Neural progenitor cell (in vitro differentiated cells): Measurements from ENCODE around the gene TXNDC9. TPM values are rescaled to one million over a fixed set of nuclear protein-coding genes. Genes with fewer than 3 reads are reported as not detected.

Experiments used
- DNase-seq: peaks from one replicate; pipeline ENCODE4 v3.0.0-alpha.2; 2016; ENCODE audit warnings: low spot score
- H2AFZ ChIP-seq: fragments of 200-600 bp; sonication (generic); replicated peaks from 2 replicates; pipeline ENCODE4 v1.6.1; 2016; ENCODE audit warnings: antibody characterized with exemption
- H3F3A ChIP-seq: fragments of 200-600 bp; sonication (generic); 2 replicates; pipeline ENCODE4 v1.6.1; 2016; ENCODE audit warnings: antibody characterized with exemption, low read depth
- H3K27ac ChIP-seq: fragments of 200-600 bp; sonication (generic); 2 replicates; pipeline ENCODE4 v1.5.1; 2016; ENCODE audit warnings: mild to moderate bottlenecking
- H3K27me3 ChIP-seq: fragments of 200-600 bp; sonication (generic); 2 replicates; pipeline ENCODE4 v1.6.1; 2016; ENCODE audit warnings: mild to moderate bottlenecking, moderate library complexity
- H3K36me3 ChIP-seq: fragments of 200-600 bp; sonication (generic); 2 replicates; pipeline ENCODE4 v1.5.1; 2016
- H3K4me1 ChIP-seq: fragments of 200-600 bp; sonication (generic); 2 replicates; pipeline ENCODE4 v1.6.1; 2016; ENCODE audit warnings: mixed run types
- H3K4me2 ChIP-seq: fragments of 200-600 bp; sonication (generic); 2 replicates; pipeline ENCODE4 v1.6.1; 2016
- H3K4me3 ChIP-seq: fragments of 200-600 bp; sonication (generic); 2 replicates; pipeline ENCODE4 v1.5.1; 2016
- H3K79me2 ChIP-seq: fragments of 200-600 bp; sonication (generic); 2 replicates; pipeline ENCODE4 v1.6.1; 2016; ENCODE audit warnings: low read depth
- H3K9ac ChIP-seq: fragments of 200-600 bp; sonication (generic); 2 replicates; pipeline ENCODE4 v1.6.1; 2016
- H3K9me3 ChIP-seq: fragments of 200-600 bp; sonication (generic); 2 replicates; pipeline ENCODE4 v1.5.1; 2016; ENCODE audit warnings: low read depth
- H4K20me1 ChIP-seq: fragments of 200-600 bp; sonication (generic); 2 replicates; pipeline ENCODE4 v1.6.1; 2016; ENCODE audit warnings: low read depth
- H3K27ac Mint-ChIP-seq: 3 replicates; pipeline ENCODE4 v1.8.0; 2021; ENCODE audit warnings: mixed read lengths
- H3K27me3 Mint-ChIP-seq: 2 replicates; pipeline ENCODE4 v1.8.0; 2022; ENCODE audit warnings: low read depth, mild to moderate bottlenecking, inconsistent platforms, moderate library complexity, mixed read lengths; ENCODE audit not compliant: insufficient read depth
- H3K36me3 Mint-ChIP-seq: 3 replicates; pipeline ENCODE4 v1.8.0; 2021; ENCODE audit warnings: mixed read lengths
- H3K4me1 Mint-ChIP-seq: 3 replicates; pipeline ENCODE4 v1.8.0; 2021; ENCODE audit warnings: mixed read lengths
- H3K4me3 Mint-ChIP-seq: 3 replicates; pipeline ENCODE4 v1.8.0; 2021; ENCODE audit warnings: mild to moderate bottlenecking, moderate library complexity, mixed read lengths
- H3K9me3 Mint-ChIP-seq: 3 replicates; pipeline ENCODE4 v1.8.0; 2020; ENCODE audit warnings: mixed read lengths
- CTCF ChIP-seq: fragments of 200-600 bp; sonication (generic); IDR thresholded peaks from 2 replicates; pipeline ENCODE4 v1.5.1; 2017; ENCODE audit warnings: antibody characterized with exemption, mild to moderate bottlenecking
- EZH2 ChIP-seq: fragments of 200-600 bp; sonication (generic); IDR thresholded peaks from 2 replicates; pipeline ENCODE4 v1.6.1; 2017; ENCODE audit warnings: antibody characterized with exemption, mild to moderate bottlenecking, moderate library complexity
- EZH2phosphoT487 ChIP-seq: fragments of 200-600 bp; sonication (generic); IDR thresholded peaks from 2 replicates; pipeline ENCODE4 v1.6.1; 2017; ENCODE audit warnings: antibody characterized with exemption
- total RNA-seq: library from RNA; depleted of rRNA; stranded (reverse); fragments of >200 nt; gene quantifications from 2 replicates; pipeline ENCODE4 v1.2.3, GENCODE V29; 2015; ENCODE audit warnings: low replicate concordance

TXNDC9 gene
- total RNA-seq, 1 donor from 2014 or later, result 109 TPM

- Histone ChIP-seq H3K4me1 (no peaks in the 10 kb centered on the region), H3K4me2 (no peak overlapping the region), H3K4me3 (no peak overlapping the region), H3K9me3 (no peaks in the 10 kb centered on the region), H2AFZ (no peak overlapping the region), H3K36me3 (no peaks in the 10 kb centered on the region), H3K9ac (no peak overlapping the region), H3K27me3 (no peaks in the 10 kb centered on the region), H3K79me2 (peaks cover 98% of the 10 kb centered on the region), H4K20me1 (peaks cover 71% of the 10 kb centered on the region), H3F3A (no peaks in the 10 kb centered on the region), H3K27ac (no peak overlapping the region)
- H3K4me1 Mint-ChIP-seq, result no peaks in the 10 kb centered on the region
- H3K4me3 Mint-ChIP-seq, result no peak overlapping the region
- no peak for TF ChIP-seq CTCF
- no peak for TF ChIP-seq EZH2
- TF ChIP-seq EZH2phosphoT487, result no peak
- H3K36me3 Mint-ChIP-seq, result peaks cover 4% of the 10 kb centered on the region
- H3K9me3 Mint-ChIP-seq, result no peaks in the 10 kb centered on the region
- H3K27ac Mint-ChIP-seq, result no peak overlapping the region
- no peaks in the 10 kb centered on the region for H3K27me3 Mint-ChIP-seq
- DNase-seq, result no peak
Observed at GRCh38 chr2:99354070-99354469, 17.9 kb upstream of the TXNDC9 start.

GRCh38 chr2:99350194-99350593 is 14.1 kb upstream of the TXNDC9 start:
- no peaks in the 10 kb centered on the region for H3K27me3 ChIP-seq
- TF ChIP-seq EZH2, result no peak
- no peak for TF ChIP-seq EZH2phosphoT487
- TF ChIP-seq CTCF, result no peak
- DNase-seq, result no peak
- Mint-ChIP-seq H3K4me3 (no peak overlapping the region), H3K27me3 (peaks cover 2% of the 10 kb centered on the region), H3K27ac (no peak overlapping the region), H3K9me3 (no peaks in the 10 kb centered on the region), H3K36me3 (peaks cover 4% of the 10 kb centered on the region), H3K4me1 (no peaks in the 10 kb centered on the region)
- H4K20me1 ChIP-seq, result peaks cover 74% of the 10 kb centered on the region
- no peak overlapping the region for H3K9ac ChIP-seq
- H3F3A ChIP-seq, result no peaks in the 10 kb centered on the region
- H3K79me2 ChIP-seq, result peaks cover 100% of the 10 kb centered on the region
- no peak overlapping the region for H2AFZ ChIP-seq
- H3K9me3 ChIP-seq, result no peaks in the 10 kb centered on the region
- no peak overlapping the region for H3K4me3 ChIP-seq
- no peaks in the 10 kb centered on the region for H3K36me3 ChIP-seq
- no peak overlapping the region for H3K27ac ChIP-seq
- no peaks in the 10 kb centered on the region for H3K4me1 ChIP-seq
- H3K4me2 ChIP-seq, result no peak overlapping the region

- no peak overlapping the region for H3K27ac ChIP-seq
- H3K36me3 Mint-ChIP-seq, result peaks cover 3% of the 10 kb centered on the region
- no peak overlapping the region for H3K4me2 ChIP-seq
- no peaks in the 10 kb centered on the region for H3F3A ChIP-seq
- no peak overlapping the region for H2AFZ ChIP-seq
- peaks cover 100% of the 10 kb centered on the region for H3K79me2 ChIP-seq
- H3K9me3 Mint-ChIP-seq, result no peaks in the 10 kb centered on the region
- no peaks in the 10 kb centered on the region for H3K4me1 ChIP-seq
- DNase-seq, result no peak
- H3K9ac ChIP-seq, result no peak overlapping the region
- peaks cover 2% of the 10 kb centered on the region for H3K27me3 Mint-ChIP-seq
- no peak overlapping the region for H3K4me3 ChIP-seq
- H3K27ac Mint-ChIP-seq, result no peak overlapping the region
- TF ChIP-seq CTCF, result no peak
- TF ChIP-seq EZH2, result no peak
- no peak for TF ChIP-seq EZH2phosphoT487
- H3K9me3 ChIP-seq, result no peaks in the 10 kb centered on the region
- H3K36me3 ChIP-seq, result no peaks in the 10 kb centered on the region
- no peaks in the 10 kb centered on the region for H3K4me1 Mint-ChIP-seq
- peaks cover 80% of the 10 kb centered on the region for H4K20me1 ChIP-seq
- no peaks in the 10 kb centered on the region for H3K27me3 ChIP-seq
- no peak overlapping the region for H3K4me3 Mint-ChIP-seq
Observed at GRCh38 chr2:99348173-99348572, 12.0 kb upstream of the TXNDC9 start.
